Measurements from ENCODE around the gene F7.

GRCh38 chr13:113094410-113094800 lies 11.2 kb upstream of the F7 start:
- TF ChIP-seq CTCF (IDR thresholded peaks at IDR 0.05) (no peak), POLR2A (IDR thresholded peaks at IDR 0.05) (no peak), POLR2AphosphoS5 (IDR thresholded peaks at IDR 0.05) (no peak), EP300 (IDR thresholded peaks at IDR 0.05) (no peak)

All from sigmoid colon (tissue), 4 donors.